GM19397 (cell line): Measurements from ENCODE around the gene RNF121.

ENCODE experiments used
- ATAC-seq: cut with Tn5 transposase; IDR thresholded peaks from one replicate; pipeline ENCODE4 v1.9.1; 2021; ENCODE audit warnings: mild to moderate bottlenecking, moderate library complexity; ENCODE audit not compliant: unreplicated experiment

The RNF121 gene

DNA sequence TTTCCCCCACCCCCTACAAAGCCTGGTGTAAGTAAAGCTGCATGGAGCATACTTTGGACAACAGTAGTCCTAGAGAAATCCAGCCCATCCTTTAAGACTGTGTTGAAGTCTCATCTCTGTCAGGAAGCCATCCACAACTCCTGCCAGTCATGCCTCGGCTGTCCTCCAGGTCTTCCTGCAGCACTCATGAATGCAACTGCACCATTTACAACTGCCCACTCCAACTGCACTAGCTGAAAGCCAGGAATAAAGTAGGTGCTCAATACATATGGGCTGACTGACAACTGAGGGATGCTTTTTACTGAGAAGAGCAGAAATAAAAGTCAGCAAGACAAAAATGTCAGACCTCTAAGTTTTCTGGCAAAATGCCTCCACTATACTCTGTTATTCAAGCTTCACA, 97.2 kb downstream of the RNF121 start:
- ATAC-seq: no peak

DNA sequence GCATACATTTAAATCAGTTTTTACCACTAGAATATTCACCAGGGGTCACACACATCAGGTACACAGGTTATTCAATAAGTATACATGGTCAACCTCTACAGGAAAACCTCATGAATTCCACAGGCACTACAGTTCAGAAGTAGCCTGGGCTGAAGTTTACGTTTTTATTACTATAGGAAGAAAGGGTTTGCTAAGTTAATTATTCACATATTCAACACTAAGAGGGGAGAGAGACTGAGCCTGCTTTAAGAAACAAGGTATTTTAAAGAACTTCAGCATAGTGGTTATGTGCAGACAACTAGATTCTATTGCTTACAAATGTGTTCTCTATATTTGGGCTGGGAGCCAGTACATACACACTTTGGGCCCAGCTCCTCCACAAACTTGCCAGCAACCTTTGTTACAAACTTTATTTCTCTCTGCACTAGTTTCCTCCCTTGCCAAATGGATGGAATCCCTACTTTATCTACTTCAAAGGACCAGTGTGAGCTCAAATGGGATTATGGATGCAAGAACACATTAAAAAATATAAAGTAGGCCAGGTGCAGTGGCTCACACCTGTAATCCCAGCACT, 101.7 kb downstream of the RNF121 start:
- ATAC-seq: no peak

DNA sequence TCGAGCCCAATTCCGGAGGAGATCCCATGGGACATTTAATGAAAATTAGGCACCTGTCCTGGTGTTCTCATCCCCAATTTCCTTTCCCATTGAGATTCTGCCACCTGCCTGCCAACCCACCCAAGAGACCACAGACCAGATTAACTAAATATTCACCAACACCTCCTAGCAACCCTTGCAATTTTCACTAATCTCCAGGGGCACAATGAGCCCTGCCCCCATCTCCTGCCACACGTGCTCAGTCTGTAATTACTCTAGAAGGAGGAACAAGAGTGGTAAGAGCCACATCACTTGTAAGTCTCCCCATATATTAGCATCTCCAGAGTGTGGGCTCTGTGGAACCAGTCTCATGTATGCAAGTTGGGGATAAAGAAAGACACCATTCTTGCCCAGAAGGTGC, 107.8 kb downstream of the RNF121 start:
- ATAC-seq: no peak

DNA sequence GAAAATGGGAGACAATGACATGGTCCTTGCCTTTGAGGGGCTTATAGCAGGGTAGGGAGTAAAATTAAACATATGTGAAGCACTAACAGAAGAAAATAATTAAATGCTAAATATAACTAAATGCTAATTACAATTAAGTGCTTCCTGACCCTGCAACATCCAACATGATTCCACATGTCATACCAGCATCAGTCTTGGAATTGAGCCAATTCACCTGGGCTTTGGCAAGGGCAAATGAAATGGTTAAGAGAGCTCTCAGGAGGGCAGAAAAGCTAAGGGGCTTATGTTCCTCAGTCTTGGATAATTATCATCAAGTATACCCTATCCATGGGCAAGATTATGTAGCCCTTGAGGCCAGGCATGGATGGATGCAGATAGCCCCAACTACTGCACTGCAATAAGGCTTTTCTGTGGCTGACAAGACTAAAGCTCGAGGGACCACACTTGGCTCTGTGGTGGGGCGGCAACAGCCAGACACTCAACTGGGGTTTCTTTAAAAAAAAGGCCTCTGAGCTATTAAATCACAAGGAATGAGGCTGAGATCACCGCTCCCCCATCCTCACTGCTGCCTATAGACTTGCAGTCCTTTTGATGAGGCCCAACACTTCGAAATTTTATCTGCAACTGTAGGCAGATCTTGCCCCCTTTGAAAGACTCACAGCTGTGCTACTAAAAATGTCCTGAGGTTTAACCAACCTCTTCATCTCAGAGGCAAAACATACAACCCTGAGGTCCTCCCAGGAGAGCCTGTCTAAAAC, 108.9 kb downstream of the RNF121 start:
- no peak for ATAC-seq

DNA sequence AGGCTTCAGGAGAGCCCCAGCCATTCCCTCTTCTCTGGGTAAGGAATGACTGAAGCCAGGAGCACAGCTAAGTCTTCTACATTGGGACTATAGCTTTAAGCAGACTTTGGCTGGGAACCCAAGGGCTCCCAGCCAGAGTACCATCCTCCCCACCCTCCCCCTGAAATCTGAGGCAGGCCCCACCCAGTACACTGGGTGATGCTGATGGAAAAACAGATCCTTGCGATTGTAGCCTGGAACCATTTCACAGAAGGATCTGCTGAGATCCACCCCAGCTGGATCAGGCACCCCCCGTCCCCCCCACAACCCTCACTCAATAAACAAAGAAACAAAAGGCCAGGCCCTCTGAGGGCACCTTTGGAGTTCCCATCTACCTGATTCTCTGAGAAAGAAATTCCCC, 109.6 kb downstream of the RNF121 start:
- no peak for ATAC-seq

DNA sequence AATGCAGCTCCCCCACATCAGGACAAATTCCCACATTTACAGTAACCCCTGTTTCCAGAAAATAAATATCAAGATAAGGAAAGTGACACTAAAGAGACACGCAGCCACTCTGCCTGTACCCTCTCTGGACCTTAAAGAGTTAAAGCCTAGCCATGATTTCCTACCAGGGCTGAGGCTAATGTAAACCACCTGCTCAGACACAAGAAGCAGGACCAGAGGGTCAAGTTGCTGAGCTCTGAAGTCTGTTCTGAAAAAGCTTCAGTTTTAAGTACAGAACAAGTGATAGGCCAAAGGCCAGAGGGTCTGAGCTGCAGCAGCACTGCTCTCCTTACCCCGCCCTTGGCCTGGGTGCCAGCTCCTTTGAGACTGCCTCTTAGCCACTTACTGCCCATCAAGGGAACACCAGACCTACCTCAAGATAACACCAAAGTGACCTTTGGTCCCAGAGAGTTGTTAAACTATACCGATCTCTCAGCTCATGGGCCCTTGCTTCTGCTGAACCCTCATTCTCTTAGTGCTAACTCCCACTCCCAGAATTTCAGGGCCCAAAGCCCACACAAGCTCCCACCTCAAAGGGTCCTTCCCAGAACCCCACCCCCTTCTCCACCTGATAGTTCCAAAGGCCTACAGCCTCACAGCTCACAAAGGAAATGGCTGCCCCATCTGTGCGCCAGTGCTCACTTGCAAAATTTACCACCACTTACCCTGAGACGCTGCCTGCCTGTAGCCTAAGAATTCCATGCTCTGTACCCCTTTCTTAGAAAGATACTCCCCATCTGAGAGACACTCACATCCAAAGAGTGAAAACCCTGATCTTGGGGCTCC, 110.4 kb downstream of the RNF121 start:
- ATAC-seq: no peak

DNA sequence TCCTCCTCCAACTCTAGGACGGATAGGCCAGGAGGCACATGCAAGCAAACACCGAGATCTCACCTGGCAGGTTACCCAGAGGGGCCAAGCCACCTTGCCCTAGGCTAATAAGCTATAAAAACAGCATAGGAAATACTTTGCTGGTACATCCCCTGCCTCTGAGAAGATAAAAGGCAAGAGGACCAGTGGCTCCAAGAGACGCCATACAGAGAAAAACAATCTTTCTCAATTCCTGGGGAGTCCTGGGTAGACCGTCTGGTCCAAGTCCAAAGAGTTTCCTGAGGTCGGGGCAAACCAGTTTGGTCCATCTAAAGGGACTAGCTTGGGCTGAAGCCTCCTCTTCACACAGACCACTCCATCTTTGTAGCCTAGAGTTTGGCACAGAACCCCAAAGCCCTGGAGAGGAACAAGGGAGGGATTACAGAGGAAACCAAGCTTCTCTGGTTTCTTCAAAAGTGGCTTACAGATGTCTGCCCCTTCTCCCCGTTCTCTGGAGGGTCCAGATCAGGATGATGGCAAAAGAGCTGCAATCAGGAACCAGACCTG, 111.1 kb downstream of the RNF121 start:
- ATAC-seq: no peak

DNA sequence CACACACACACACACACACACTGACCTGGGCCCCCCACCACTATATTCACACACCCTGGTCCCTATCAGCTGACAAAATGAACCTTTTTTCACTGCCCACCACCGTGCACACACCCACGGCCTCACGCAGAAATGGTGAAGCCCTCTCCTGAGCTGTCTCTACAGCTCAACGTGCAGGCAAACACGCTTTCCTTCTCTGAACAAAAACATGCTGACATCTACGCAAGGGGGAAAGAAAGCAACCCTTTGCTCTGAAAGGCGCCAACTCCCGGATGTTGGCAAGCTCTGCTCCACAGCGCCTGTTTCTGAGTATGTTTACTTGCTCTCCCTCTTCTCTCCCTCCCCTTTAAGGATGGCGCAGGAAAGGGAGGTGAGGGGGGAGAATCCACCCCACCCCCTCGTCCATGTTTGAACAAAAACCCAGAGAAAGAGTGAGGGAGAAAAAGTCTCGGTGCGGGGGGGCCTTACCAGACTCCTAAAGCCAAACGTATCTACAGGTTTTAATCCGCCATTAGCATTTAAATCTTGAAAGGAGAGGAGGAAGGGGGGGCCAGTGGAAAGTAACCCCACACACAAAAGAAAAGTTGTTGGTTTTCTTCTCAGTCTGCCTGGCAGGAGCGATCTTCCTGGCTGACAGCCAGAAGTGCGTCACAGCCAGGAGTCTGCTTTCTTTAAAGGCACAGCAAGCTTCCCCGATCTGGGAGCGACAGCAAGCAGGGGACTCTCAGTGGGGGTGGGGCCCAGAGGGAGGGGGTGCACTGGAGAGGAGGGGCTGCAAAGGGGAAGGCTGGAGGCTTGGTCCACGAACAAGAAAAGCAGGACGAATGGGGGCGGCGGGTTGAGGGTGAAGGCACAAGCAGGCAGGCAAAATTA, 111.9 kb downstream of the RNF121 start:
- ATAC-seq: no peak

DNA sequence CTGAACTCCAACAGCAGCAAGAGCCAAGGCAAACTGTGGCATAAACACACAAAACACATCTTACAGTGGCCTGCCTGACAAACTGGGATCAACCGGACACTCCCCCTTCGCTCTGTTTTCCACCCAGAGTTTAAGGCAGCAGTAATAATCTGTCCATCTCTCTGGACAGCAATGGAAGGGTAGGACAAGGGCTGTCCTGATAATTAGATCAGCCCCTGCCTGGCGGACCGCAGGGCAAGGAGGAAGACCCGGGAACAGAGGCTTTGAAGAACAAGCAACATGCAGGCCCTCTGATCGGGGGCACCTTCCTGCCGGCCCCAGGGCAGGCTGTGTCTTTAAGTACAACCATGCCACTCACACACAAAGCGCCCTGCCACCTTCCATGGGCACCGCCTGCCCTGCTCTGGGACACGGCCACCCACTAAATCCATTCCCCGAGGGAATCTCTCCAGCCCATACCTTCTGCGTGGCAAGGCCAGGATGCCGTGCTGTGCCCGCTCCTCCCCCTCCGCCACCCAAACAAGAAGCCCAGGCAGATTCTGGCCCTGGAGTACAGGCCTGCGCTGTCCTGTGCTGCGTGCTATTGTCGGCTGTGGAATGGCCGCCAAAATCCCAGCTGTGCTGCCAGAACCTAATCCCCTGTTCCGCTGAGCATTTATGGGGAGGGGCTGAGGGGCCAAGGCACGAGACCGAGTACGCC, 112.7 kb downstream of the RNF121 start:
- ATAC-seq: no peak

DNA sequence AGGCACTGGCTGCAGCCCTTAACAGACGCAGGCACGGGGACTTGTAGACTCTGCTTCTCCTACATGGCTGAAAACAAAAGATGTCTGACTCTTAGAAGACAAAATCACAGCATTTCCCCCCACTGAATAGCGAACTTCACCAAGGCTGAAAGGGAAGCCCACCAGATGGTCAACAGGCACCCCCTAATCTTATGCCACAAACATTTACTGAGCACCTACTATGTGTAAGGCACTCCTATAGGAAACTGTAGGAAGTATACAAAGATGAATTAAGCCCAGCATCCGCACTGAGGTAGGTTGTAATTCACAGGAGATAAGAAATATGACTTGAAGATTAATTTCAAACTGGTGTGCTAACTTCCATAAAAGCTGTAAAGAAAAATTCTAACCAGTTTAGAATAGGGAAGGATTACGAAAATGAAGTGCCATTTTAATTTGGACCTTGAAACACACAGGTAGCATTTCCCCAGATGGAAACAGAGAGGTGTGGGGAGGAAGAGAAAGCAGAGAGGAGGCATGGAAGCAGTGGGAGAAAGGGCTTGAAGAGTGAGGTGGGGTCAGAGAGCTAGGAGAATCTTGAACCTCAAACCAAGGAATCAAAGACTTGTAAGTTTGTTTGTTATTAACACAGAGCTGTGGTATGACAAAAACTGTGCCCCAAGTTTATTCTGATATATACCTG, 113.4 kb downstream of the RNF121 start:
- no peak for ATAC-seq

DNA sequence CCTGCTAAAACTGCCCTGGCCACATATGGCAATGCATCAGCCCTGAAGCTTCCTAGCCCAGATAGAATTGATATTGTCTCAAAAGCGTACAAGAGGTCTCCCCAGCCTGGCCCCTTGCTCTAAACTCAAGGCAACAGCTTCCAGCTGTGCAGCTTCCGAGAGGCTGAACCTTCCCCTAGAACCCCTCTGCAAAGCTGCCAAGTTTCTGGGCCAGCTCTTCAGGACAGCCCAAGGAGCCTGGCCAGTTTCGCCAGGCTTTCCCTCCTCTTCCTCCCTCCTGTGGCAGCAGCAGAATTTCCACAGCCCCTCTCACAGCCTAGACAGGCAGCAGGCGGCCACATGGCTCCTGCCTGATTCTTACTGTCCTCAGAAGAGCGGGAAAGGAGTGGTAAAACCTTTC, 117.0 kb downstream of the RNF121 start:
- ATAC-seq: no peak
